H9 (cell line): ENCODE results near the gene NT5C1B. TPM values are rescaled to one million over a fixed set of nuclear protein-coding genes. Genes with fewer than 3 reads are reported as not detected.

ENCODE experiments used
- DNase-seq: peaks from one replicate; pipeline ENCODE4 v3.0.0-alpha.2; 2017
- H2AFZ ChIP-seq: one replicate; pipeline ENCODE4 v1.6.1; 2013; ENCODE audit warnings: mild to moderate bottlenecking, low read length, control low read depth, moderate library complexity
- H2AK5ac ChIP-seq: 2 replicates; pipeline ENCODE4 v1.6.1; 2013; ENCODE audit warnings: low read length, control low read depth, mixed read lengths; ENCODE audit not compliant: insufficient read length
- H2BK120ac ChIP-seq: one replicate; pipeline ENCODE4 v1.6.1; 2013; ENCODE audit warnings: low read depth, mild to moderate bottlenecking, low read length, control low read depth, inconsistent platforms; ENCODE audit not compliant: poor library complexity, severe bottlenecking
- H2BK12ac ChIP-seq: 2 replicates; pipeline ENCODE4 v1.6.1; 2013; ENCODE audit warnings: low read length, control low read depth, mixed read lengths, low read depth; ENCODE audit not compliant: insufficient read length
- H2BK15ac ChIP-seq: 2 replicates; pipeline ENCODE4 v1.6.1; 2013; ENCODE audit warnings: low read depth, low read length, control low read depth
- H2BK20ac ChIP-seq: one replicate; pipeline ENCODE4 v1.6.1; 2013; ENCODE audit warnings: low read depth, mild to moderate bottlenecking, low read length, control low read depth, inconsistent platforms; ENCODE audit not compliant: poor library complexity, severe bottlenecking
- H2BK5ac ChIP-seq: 2 replicates; pipeline ENCODE4 v1.6.1; 2013; ENCODE audit warnings: low read length, control low read depth, mixed read lengths; ENCODE audit not compliant: insufficient read length
- H3K14ac ChIP-seq: 2 replicates; pipeline ENCODE4 v1.6.1; 2013; ENCODE audit warnings: low read length, control low read depth; ENCODE audit not compliant: insufficient read depth
- H3K18ac ChIP-seq: 2 replicates; pipeline ENCODE4 v1.6.1; 2013; ENCODE audit warnings: low read depth, mild to moderate bottlenecking, mixed read lengths, low read length, control low read depth; ENCODE audit not compliant: insufficient read length
- H3K23ac ChIP-seq: 2 replicates; pipeline ENCODE4 v1.6.1; 2013; ENCODE audit warnings: low read length, control low read depth, mixed read lengths, low read depth; ENCODE audit not compliant: insufficient read length
- H3K23me2 ChIP-seq: 2 replicates; pipeline ENCODE4 v1.6.1; 2013; ENCODE audit warnings: low read depth, mild to moderate bottlenecking, mixed read lengths, low read length, control low read depth; ENCODE audit not compliant: insufficient read length, poor library complexity, severe bottlenecking
- H3K27ac ChIP-seq: 2 replicates; pipeline ENCODE4 v1.5.1; 2013; ENCODE audit warnings: low read length, control low read depth, mixed read lengths, low read depth; ENCODE audit not compliant: insufficient read length
- H3K27me3 ChIP-seq: 2 replicates; pipeline ENCODE4 v1.6.1; 2013; ENCODE audit warnings: low read length, control low read depth, inconsistent platforms; ENCODE audit not compliant: insufficient read depth
- H3K4ac ChIP-seq: 2 replicates; pipeline ENCODE4 v1.6.1; 2013; ENCODE audit warnings: low read depth, mild to moderate bottlenecking, control low read depth, inconsistent platforms, low read length, moderate library complexity
- H3K4me1 ChIP-seq: 2 replicates; pipeline ENCODE4 v1.6.1; 2013; ENCODE audit warnings: low read length, control low read depth, inconsistent platforms; ENCODE audit not compliant: insufficient read depth
- H3K4me2 ChIP-seq: 2 replicates; pipeline ENCODE4 v1.6.1; 2013; ENCODE audit warnings: low read length, control low read depth, mixed read lengths; ENCODE audit not compliant: insufficient read length, insufficient read depth
- H3K56ac ChIP-seq: 2 replicates; pipeline ENCODE4 v1.6.1; 2013; ENCODE audit warnings: low read depth, mild to moderate bottlenecking, mixed read lengths, low read length, control low read depth; ENCODE audit not compliant: insufficient read length
- H3K79me1 ChIP-seq: 2 replicates; pipeline ENCODE4 v1.6.1; 2013; ENCODE audit warnings: low read depth, mild to moderate bottlenecking, moderate library complexity, low read length, control low read depth, inconsistent platforms; ENCODE audit not compliant: insufficient read depth, poor library complexity, severe bottlenecking
- H3K79me2 ChIP-seq: 2 replicates; pipeline ENCODE4 v1.6.1; 2013; ENCODE audit warnings: low read length, control low read depth, inconsistent platforms; ENCODE audit not compliant: insufficient read depth
- H3K9ac ChIP-seq: 2 replicates; pipeline ENCODE4 v1.6.1; 2013; ENCODE audit warnings: low read length, control low read depth, mixed read lengths; ENCODE audit not compliant: insufficient read length; ENCODE audit errors: extremely low read depth
- H3K9me3 ChIP-seq: one replicate; pipeline ENCODE4 v1.6.1; 2013; ENCODE audit warnings: low read depth, low read length, inconsistent platforms; ENCODE audit not compliant: control insufficient read depth
- H3T11ph ChIP-seq: one replicate; pipeline ENCODE4 v1.6.1; 2013; ENCODE audit warnings: mild to moderate bottlenecking, low read length, control low read depth, inconsistent platforms
- H4K20me1 ChIP-seq: one replicate; pipeline ENCODE4 v1.6.1; 2013; ENCODE audit not compliant: control insufficient read depth, insufficient read length, insufficient read depth
- H4K5ac ChIP-seq: 2 replicates; pipeline ENCODE4 v1.6.1; 2013; ENCODE audit warnings: low read depth, mild to moderate bottlenecking, mixed read lengths, low read length, control low read depth; ENCODE audit not compliant: insufficient read length
- H4K8ac ChIP-seq: replicated peaks from 2 replicates; pipeline ENCODE4 v1.6.1; 2013; ENCODE audit warnings: low read length, control low read depth, mixed read lengths, low read depth; ENCODE audit not compliant: insufficient read length
- H4K91ac ChIP-seq: 2 replicates; pipeline ENCODE4 v1.6.1; 2013; ENCODE audit warnings: low read depth, mild to moderate bottlenecking, moderate library complexity, mixed read lengths, low read length, control low read depth; ENCODE audit not compliant: insufficient read length
- H3K27ac Mint-ChIP-seq, 3 experiments: 2 replicates in 2 of 3; 3 replicates in 1 of 3; pipeline ENCODE4 v1.8.0; 2020 to 2021; ENCODE audit warnings: mixed read lengths in 3 of 3, mild to moderate bottlenecking in 1 of 3, moderate library complexity in 1 of 3
- H3K27me3 Mint-ChIP-seq: 2 replicates; pipeline ENCODE4 v1.8.0; 2021; ENCODE audit warnings: low read depth, mild to moderate bottlenecking, moderate library complexity, mixed read lengths
- H3K36me3 Mint-ChIP-seq, 3 experiments: 2 replicates in 2 of 3; 3 replicates in 1 of 3; pipeline ENCODE4 v1.8.0; 2020 to 2021; ENCODE audit warnings: low read depth in 3 of 3, mixed read lengths in 3 of 3; ENCODE audit not compliant: insufficient read depth in 1 of 3
- H3K4me1 Mint-ChIP-seq, 2 experiments: 2 replicates each; pipeline ENCODE4 v1.8.0; 2020; ENCODE audit warnings: mixed read lengths in 2 of 2
- H3K4me3 Mint-ChIP-seq, 2 experiments: 2 replicates in 1 of 2; 3 replicates in 1 of 2; pipeline ENCODE4 v1.8.0; 2020 to 2021; ENCODE audit warnings: mild to moderate bottlenecking in 2 of 2, mixed read lengths in 2 of 2, moderate library complexity in 1 of 2
- H3K9me3 Mint-ChIP-seq, 2 experiments: 2 replicates in 1 of 2; 3 replicates in 1 of 2; pipeline ENCODE4 v1.8.0; 2020; ENCODE audit warnings: mild to moderate bottlenecking in 2 of 2, mixed read lengths in 2 of 2, moderate library complexity in 1 of 2
- CTCF ChIP-seq: fragments of 200-600 bp; sonication (generic); conservative IDR thresholded peaks from 3 replicates; pipeline ENCODE4 v1.8.0; 2021; ENCODE audit warnings: antibody characterized with exemption, mild to moderate bottlenecking
- WGBS: extraction: QIAGEN DNeasy Blood & Tissue Kit; methylation state at CpG from one replicate; pipeline ENCODE4 v1.1.7; 2013; ENCODE audit warnings: missing lambda C conversion rate, low lambda C conversion rate, mixed read lengths; ENCODE audit not compliant: insufficient read length; ENCODE audit errors: extremely low coverage; 5-methylcytosine and 5-hydroxymethylcytosine counted together
- total RNA-seq: library from RNA; stranded (reverse); gene quantifications from 2 replicates; pipeline ENCODE4 v1.2.1, GENCODE V29; 2021

NT5C1B gene
- total RNA-seq, 1 experiment from 2014 or later: not detected

GRCh38 chr2:18525236-18525635 lies 64.1 kb downstream of the NT5C1B start:
- Histone ChIP-seq H3K4ac (no peak overlapping the region), H3K23me2 (no peaks in the 10 kb centered on the region), H3K18ac (no peak overlapping the region), H2BK20ac (no peak overlapping the region), H4K5ac (no peak overlapping the region), H3K27ac (no peak overlapping the region), H3K23ac (no peak overlapping the region), H2BK15ac (no peak overlapping the region), H3K79me1 (no peaks in the 10 kb centered on the region), H3K27me3 (no peaks in the 10 kb centered on the region), H3K79me2 (no peaks in the 10 kb centered on the region), H3K4me2 (no peak overlapping the region), H4K91ac (no peak overlapping the region), H2BK12ac (no peak overlapping the region), H4K8ac (no peak overlapping the region), H2BK120ac (no peak overlapping the region), H3K56ac (no peak overlapping the region), H3K9ac (no peak overlapping the region), H3K9me3 (no peaks in the 10 kb centered on the region), H2AK5ac (no peak overlapping the region), H2AFZ (no peak overlapping the region), H2BK5ac (no peak overlapping the region), H4K20me1 (no peaks in the 10 kb centered on the region), H3T11ph (no peak overlapping the region), H3K14ac (no peak overlapping the region), H3K4me1 (no peaks in the 10 kb centered on the region)
- no peak for TF ChIP-seq CTCF
- Mint-ChIP-seq H3K9me3 (no peaks in the 10 kb centered on the region), H3K4me3 (no peak overlapping the region), H3K27me3 (no peaks in the 10 kb centered on the region), H3K27ac (no peak overlapping the region), H3K36me3 (no peaks in the 10 kb centered on the region), H3K4me1 (peaks cover 5 to 13% of the 10 kb centered on the region in 2 experiments)
- no peak for DNase-seq
- WGBS: no CpG with 5 or more reads among the region's 2 CpGs
